GM18498 (cell line): ENCODE data around the gene NUDT14.

Source experiments
- ATAC-seq: cut with Tn5 transposase; IDR thresholded peaks from one replicate; pipeline ENCODE4 v1.9.1; 2021; ENCODE audit warnings: mild to moderate bottlenecking, moderate library complexity; ENCODE audit not compliant: unreplicated experiment

Gene NUDT14

DNA sequence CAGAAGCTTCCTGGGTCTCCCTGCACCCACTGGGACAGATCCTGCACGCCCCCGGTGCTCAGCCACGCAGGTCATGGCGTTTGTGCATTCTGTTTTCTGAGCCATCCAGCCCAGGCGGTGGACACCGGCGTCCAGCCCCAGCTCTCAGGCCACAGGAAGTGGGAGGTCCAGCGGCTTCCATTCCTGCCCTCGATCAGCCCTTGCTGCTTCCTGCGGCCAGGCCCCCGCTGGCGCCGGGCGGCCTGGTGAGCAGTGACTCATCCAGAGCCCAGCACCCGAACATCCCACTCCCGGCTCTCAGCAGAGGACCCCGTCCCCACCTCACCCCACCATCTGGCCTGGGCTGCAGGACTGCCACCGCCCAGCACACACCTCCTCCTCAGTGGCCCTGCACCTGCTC lies 18.0 kb upstream of the NUDT14 start:
- no peak for ATAC-seq

DNA sequence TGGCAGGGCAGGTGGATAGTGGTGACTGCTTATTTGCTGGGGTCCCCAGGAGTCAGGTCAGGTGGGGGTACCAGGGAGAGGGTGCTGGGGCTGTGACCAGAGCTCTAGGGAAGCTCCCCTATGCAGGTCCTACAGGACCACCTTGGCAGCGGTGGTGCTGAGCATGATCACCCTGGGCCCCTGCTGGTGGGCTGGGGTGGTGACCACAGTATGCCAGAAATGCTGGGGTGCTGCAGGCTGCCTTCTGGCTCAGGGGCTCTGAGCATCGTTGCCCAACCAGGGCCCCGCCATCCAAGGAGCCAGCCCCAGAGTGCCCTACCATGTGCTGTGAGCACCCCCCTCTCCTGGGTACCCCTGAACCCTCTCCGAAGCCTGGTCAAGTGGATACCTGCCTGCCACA lies 17.5 kb upstream of the NUDT14 start:
- ATAC-seq, result no peak

GRCh38 chr14:105197211-105197641 lies 16.1 kb upstream of the NUDT14 start:
- ATAC-seq, result no peak

DNA sequence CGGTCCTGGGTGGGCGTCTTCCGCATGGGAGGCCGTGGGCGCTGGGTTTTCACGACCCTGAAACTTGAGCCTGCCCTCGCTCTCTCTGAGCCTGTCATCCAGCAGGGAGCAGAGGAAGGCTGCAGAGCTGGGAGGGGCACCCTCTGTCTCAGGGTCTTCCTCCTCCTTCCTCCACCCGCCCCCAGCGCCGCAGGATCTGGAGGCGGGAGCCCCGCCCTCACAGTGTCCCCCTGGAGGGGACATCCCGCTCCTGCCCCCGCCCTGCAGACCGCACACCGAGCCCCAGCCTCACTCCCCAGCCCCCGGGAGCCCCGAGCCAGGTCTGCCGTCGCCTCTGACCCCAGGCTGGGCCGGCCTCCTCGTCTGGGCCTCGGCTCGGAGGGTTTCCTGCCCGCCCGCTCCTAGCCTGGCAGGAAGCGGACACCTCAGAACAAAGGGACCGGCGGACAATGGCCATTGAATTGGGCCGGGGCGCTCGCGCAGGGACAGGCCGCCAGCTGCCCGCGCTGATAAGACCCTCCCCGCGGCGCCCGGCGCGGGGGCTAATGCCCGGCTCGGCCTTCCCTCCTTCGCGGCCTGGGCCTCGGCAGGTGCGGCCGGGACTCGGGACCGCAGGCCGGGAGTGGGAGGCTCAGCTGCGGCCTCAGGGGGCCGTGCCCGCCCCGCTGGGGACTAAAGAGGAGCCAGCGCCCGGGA lies 15.3 kb upstream of the NUDT14 start:
- no peak for ATAC-seq

- no peak for ATAC-seq
These were observed 14.6 kb upstream of the NUDT14 start for GRCh38 chr14:105195522-105196264.

GRCh38 chr14:105195051-105195450 lies 13.9 kb upstream of the NUDT14 start:
- no peak for ATAC-seq

- ATAC-seq, result no peak
These were observed 13.0 kb upstream of the NUDT14 start for GRCh38 chr14:105193916-105194782.

GRCh38 chr14:105192866-105193731 lies 12.0 kb upstream of the NUDT14 start:
- ATAC-seq, result no peak

DNA sequence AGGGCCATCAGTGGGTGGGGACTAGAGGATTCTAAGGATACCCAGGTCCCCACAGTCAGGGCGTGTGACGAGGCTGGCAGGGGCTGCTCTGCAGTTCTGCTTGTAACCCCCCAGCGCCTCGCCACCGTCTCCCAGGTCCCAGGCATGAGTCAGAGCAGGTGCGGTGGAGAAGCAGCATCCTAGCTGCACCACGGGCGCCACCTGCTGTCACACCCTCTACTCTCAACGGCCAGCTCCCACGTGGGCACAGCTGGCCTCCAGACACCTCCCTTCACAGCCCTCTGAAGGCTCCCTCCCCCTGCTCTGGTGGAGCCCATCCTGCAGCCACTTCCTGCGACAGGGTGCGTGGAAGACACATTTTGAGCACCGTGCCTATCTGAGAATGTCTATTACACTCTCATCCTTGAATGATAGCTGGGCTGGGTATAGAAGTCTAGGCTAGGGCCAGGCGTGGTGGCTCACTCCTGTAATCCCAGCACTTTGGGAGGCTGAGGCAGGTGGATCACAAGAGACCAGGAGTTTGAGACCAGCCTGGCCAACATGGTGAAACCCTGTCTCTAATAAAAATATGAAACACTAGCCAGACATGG lies 6.9 kb upstream of the NUDT14 start:
- ATAC-seq, result no peak

DNA sequence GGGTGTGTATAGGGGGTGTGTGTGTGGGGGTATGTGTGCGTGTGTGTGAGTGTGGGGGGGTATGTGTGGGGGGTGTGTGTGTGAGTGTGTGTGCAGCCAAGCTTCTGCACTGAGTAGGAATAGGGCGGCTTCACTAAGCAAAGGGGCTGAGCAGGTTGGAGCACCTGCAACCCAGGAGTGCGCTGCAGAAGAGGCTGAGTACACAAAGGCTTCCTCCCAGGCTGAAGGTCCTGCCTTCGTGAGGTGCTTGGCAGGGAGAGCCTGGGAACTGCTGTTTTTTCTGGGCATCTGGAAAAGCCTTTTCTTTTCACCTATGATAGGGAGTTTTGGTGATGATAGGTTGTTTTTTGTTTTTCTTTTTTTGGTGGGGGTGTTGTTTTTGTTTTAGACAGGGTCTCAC lies 6.0 kb upstream of the NUDT14 start:
- no peak for ATAC-seq

GRCh38 chr14:105185973-105186372 lies 4.9 kb upstream of the NUDT14 start:
- ATAC-seq, result no peak

DNA sequence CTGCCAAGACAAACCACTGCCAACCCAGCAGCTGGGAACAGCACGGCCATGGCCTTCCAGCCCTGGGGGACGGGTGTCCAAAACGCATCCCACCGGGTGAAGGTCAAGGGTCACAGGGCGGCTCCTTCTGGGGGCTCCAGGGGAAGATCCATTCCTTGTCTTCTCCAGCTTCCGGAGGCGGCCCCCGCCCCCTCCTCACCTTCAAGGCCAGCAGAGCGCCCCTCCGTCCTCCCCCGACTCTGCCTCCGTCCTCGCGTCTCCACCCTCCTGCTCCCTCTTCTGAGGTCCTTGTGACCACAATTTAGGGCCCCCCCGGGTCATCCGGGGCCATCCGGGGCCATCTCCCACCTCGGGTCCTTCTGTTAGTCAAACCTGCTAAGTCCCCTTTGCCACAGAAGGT lies 3.9 kb upstream of the NUDT14 start:
- ATAC-seq, result no peak

DNA sequence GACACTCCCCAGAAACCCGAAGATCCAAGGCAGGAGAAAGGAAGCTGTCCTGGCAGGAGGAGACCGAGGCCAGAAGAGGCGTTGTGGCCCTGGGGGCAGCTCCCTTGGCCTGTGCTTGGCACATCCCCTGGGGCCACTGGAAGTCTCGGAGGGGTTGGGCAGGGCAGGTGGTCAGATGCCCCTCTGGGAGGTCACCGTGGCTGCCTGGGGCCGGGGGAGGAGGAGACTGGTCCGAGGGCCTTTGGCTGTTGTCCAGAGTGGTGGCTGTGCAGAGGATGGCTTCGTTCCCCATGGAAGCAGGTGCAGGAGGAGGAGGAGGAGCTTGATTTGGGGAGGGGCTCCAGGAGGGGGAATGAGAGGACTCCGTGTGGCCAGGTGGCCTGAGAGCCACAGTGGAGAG lies 3.3 kb upstream of the NUDT14 start:
- no peak for ATAC-seq

GRCh38 chr14:105182296-105183020 lies 1.3 kb upstream of the NUDT14 start:
- ATAC-seq, result no peak

DNA sequence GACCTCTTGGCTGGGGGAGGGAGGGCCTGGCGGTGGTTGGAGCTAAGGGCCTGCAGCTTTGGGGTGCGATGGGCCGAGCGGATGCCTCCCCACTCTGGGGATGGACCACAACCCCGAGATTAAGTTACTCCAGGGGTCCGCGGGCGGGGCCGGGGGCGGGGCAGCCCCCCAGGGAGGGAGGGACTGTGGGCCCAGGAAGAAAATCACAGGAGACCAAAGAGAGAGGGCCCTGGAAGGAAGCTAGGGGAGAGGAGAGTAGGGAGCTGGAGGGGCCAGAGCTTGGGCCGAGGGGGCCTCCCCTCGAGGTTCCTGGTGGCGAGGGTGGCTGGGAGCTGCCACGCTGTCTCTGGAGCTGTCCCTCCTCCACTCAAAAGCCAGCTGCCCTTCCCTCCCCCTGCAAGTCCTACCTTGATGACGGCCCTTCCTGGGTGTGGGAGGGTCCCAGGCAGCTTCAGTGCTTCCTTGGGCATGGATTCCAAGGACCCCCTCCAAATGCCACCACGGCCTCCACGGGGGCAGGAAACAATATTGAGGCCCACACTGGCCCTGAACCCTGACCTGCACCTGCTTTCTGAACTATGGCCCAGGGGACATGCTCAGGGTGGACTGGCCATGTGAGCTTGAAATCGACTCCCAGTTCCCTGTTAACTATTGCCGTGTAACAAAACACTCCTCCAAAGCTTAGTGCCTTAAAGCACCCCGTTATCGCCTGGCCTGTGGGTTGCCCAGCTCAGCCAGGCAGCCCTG lies 610 bp upstream of the NUDT14 start:
- ATAC-seq, result no peak

GRCh38 chr14:105179191-105179590 lies 1.9 kb downstream of the NUDT14 start:
- ATAC-seq, result no peak

DNA sequence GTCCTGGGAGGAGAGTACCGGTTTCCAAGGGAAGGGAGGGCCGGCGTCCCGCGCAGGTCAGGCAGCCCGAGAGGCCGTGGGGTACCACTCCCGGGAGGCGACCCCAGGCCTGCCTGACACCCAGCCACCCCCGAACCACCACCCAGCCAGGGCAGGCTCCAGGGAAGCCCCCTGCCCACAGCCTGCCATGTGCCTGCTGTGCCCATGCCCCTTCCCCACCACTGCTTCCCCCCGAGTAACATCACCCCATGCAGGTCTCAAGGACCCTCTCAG lies 2.3 kb downstream of the NUDT14 start:
- ATAC-seq, result no peak

DNA sequence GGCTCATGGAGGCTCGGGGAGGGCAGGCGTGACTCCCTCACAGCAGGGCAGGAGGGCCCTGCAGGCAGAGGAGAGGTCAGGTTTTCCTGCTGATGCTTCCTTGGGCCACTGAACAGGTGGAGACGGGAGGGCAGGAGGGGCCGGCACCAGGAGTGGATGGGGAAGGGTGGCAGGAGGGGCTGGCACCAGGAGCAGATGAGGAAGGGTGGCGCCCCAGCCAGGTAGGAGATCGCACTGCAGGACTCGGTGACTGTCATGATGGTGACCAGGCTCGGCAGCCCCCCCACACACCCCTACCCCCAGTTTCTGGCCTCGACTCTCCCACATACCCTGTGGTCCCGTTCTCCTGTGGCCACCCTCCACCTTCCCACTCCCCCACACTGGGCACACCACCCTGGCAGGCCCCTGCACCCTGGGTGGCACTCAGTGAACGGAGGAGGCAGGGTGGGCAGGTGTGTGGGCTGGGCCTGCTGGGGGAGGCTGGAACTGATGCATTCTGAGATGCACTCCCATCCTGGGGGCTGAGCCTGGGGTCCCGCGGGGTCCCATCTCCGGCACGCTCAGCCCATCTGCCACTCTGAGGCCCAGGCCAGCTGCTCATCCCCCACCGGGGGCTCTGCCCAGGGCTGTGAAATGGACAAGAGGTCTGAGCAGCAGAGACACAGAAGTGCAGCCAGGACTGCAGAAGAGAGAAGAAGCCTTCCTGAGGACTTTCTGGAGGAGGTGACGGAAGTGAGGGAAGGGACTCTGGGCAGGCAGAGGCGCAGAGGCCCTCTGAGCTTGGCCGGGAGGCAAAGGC lies 2.8 kb downstream of the NUDT14 start:
- ATAC-seq, result no peak
